ENCODE measurements around the gene GRWD1. TPM values are rescaled to one million over a fixed set of nuclear protein-coding genes. Genes with fewer than 3 reads are reported as not detected.

Gene GRWD1
- total and polyA plus RNA-seq, 2 of the 13 experiments (the other 11 are each of a cell fraction or from before 2014, with no cell fraction given) = 10.8 to 46.6 TPM

DNA sequence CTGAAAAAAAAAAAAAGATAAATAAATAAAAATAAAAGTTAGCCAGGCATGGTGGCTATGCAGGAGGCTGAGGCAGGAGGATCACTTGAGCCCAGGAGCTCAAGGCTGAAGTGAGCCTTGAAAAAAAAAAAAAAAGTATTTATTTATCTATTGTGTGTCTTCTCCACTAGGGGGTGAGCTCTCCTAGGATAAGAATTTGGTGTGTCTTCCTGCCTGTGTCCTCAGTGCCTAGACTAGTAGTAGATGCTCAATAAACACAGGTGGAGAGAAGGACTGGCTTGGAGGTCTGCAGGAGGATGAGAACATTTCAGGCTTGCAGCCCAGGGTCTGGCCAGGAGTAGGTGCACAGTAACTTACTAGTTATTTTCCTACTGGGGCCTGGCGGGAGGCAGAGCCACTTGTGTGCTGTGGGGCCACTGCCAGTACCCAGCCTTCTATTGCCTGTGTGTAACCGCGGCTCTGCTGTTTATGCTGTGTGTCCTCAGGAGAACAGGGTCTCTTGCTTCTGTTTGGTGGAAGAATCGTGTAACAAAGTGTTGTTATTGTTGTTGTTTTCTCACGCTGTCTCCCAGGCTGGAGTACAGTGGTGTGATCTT lies 60.5 kb downstream of the GRWD1 start (continued):
- TF ChIP-seq, protein P1, sequence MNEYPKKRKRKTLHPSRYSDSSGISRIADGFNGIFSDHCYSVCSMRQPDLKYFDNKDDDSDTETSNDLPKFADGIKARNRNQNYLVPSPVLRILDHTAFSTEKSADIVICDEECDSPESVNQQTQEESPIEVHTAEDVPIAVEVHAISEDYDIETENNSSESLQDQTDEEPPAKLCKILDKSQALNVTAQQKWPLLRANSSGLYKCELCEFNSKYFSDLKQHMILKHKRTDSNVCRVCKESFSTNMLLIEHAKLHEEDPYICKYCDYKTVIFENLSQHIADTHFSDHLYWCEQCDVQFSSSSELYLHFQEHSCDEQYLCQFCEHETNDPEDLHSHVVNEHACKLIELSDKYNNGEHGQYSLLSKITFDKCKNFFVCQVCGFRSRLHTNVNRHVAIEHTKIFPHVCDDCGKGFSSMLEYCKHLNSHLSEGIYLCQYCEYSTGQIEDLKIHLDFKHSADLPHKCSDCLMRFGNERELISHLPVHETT (CRISPR knock-in tag; conservative IDR thresholded peaks at IDR 0.05) = no peak
- no peak for TF ChIP-seq RAD51 (IDR thresholded peaks at IDR 0.05; ENCODE audit: borderline replicate concordance)
- TF ChIP-seq, protein P2, sequence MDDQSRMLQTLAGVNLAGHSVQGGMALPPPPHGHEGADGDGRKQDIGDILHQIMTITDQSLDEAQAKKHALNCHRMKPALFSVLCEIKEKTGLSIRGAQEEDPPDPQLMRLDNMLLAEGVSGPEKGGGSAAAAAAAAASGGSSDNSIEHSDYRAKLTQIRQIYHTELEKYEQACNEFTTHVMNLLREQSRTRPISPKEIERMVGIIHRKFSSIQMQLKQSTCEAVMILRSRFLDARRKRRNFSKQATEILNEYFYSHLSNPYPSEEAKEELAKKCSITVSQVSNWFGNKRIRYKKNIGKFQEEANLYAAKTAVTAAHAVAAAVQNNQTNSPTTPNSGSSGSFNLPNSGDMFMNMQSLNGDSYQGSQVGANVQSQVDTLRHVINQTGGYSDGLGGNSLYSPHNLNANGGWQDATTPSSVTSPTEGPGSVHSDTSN (CRISPR knock-in tag; IDR thresholded peaks at IDR 0.05; ENCODE audit: borderline replicate concordance) = no peak
- TF ChIP-seq ZNF569 (CRISPR knock-in tag; IDR thresholded peaks at IDR 0.05; ENCODE audit: borderline replicate concordance) = no peak
- TF ChIP-seq IRF2 (CRISPR knock-in tag; IDR thresholded peaks at IDR 0.05) = no peak

Other genes starting within 250 kb of the GRWD1 start
- 19.2 and 22.6 TPM in 2 replicates for gene CARD8, start 190.1 kb upstream of the GRWD1 start, total RNA-seq (2016; rRNA removed; fragmentation: Illumina TruSeq; extraction: Trizol)
- 12.6 and 15.0 TPM in 2 replicates for gene CARD8, start 190.1 kb upstream of the GRWD1 start, polyA plus RNA-seq (2011; rRNA removed)
- 13.3 and 18.0 TPM in 2 replicates for gene ZNF114, start 175.9 kb upstream of the GRWD1 start, total RNA-seq (2016; rRNA removed; fragmentation: Illumina TruSeq; extraction: Trizol)
- gene ZNF114, start 175.9 kb upstream of the GRWD1 start, polyA plus RNA-seq (2011; rRNA removed) = 2.1 and 3.4 TPM in 2 replicates
- gene EMP3, start 120.4 kb upstream of the GRWD1 start, total RNA-seq (2016; rRNA removed; fragmentation: Illumina TruSeq; extraction: Trizol) = 1.6 and 2.2 TPM in 2 replicates
- gene EMP3, start 120.4 kb upstream of the GRWD1 start, polyA plus RNA-seq (2011; rRNA removed) = 7.8 and 9.4 TPM in 2 replicates
- gene TMEM143, start 82.0 kb upstream of the GRWD1 start, total RNA-seq (2016; rRNA removed; fragmentation: Illumina TruSeq; extraction: Trizol) = 4.7 and 7.7 TPM in 2 replicates
- 10.8 and 11.3 TPM in 2 replicates for gene TMEM143, start 82.0 kb upstream of the GRWD1 start, polyA plus RNA-seq (2011; rRNA removed)
- gene SYNGR4, start 81.6 kb upstream of the GRWD1 start, total RNA-seq (2016; rRNA removed; fragmentation: Illumina TruSeq; extraction: Trizol) = not detected in 2 replicates
- not detected in 2 replicates for gene SYNGR4, start 81.6 kb upstream of the GRWD1 start, polyA plus RNA-seq (2011; rRNA removed)
- 70.8 and 134 TPM in 2 replicates for gene KDELR1, start 54.4 kb upstream of the GRWD1 start, total RNA-seq (2016; rRNA removed; fragmentation: Illumina TruSeq; extraction: Trizol)
- gene KDELR1, start 54.4 kb upstream of the GRWD1 start, polyA plus RNA-seq (2011; rRNA removed) = 185 and 212 TPM in 2 replicates
- 0.02 TPM in 1 of 2 replicates, not detected in the other for gene GRIN2D, start 52.3 kb upstream of the GRWD1 start, total RNA-seq (2016; rRNA removed; fragmentation: Illumina TruSeq; extraction: Trizol)
- gene GRIN2D, start 52.3 kb upstream of the GRWD1 start, polyA plus RNA-seq (2011; rRNA removed) = 0.08 and 0.13 TPM in 2 replicates
- gene KCNJ14, start 9.6 kb downstream of the GRWD1 start, total RNA-seq (2016; rRNA removed; fragmentation: Illumina TruSeq; extraction: Trizol) = 0.17 and 0.20 TPM in 2 replicates
- 0.46 and 0.51 TPM in 2 replicates for gene KCNJ14, start 9.6 kb downstream of the GRWD1 start, polyA plus RNA-seq (2011; rRNA removed)
- gene CYTH2, start 23.4 kb downstream of the GRWD1 start, total RNA-seq (2016; rRNA removed; fragmentation: Illumina TruSeq; extraction: Trizol) = 9.6 and 16.5 TPM in 2 replicates
- gene CYTH2, start 23.4 kb downstream of the GRWD1 start, polyA plus RNA-seq (2011; rRNA removed) = 39.3 and 48.3 TPM in 2 replicates
- gene LMTK3, start 65.9 kb downstream of the GRWD1 start, total RNA-seq (2016; rRNA removed; fragmentation: Illumina TruSeq; extraction: Trizol) = 0.22 and 0.29 TPM in 2 replicates
- gene LMTK3, start 65.9 kb downstream of the GRWD1 start, polyA plus RNA-seq (2011; rRNA removed) = 0.18 and 0.30 TPM in 2 replicates
- not detected in 2 replicates for gene SULT2B1, start 106.2 kb downstream of the GRWD1 start, total RNA-seq (2016; rRNA removed; fragmentation: Illumina TruSeq; extraction: Trizol)
- 0.07 and 0.13 TPM in 2 replicates for gene SULT2B1, start 106.2 kb downstream of the GRWD1 start, polyA plus RNA-seq (2011; rRNA removed)
- not detected in 2 replicates for gene SPACA4, start 160.8 kb downstream of the GRWD1 start, total RNA-seq (2016; rRNA removed; fragmentation: Illumina TruSeq; extraction: Trizol)
- gene SPACA4, start 160.8 kb downstream of the GRWD1 start, polyA plus RNA-seq (2011; rRNA removed) = not detected in 2 replicates
- 0.60 TPM in 1 of 2 replicates, not detected in the other for gene FAM83E, start 169.1 kb downstream of the GRWD1 start, total RNA-seq (2016; rRNA removed; fragmentation: Illumina TruSeq; extraction: Trizol)
- gene FAM83E, start 169.1 kb downstream of the GRWD1 start, polyA plus RNA-seq (2011; rRNA removed) = 0.13 and 0.18 TPM in 2 replicates
- 1,485 and 1,498 TPM in 2 replicates for gene RPL18, start 173.2 kb downstream of the GRWD1 start, total RNA-seq (2016; rRNA removed; fragmentation: Illumina TruSeq; extraction: Trizol)
- 1,639 and 1,894 TPM in 2 replicates for gene RPL18, start 173.2 kb downstream of the GRWD1 start, polyA plus RNA-seq (2011; rRNA removed)
- gene SPHK2, start 173.5 kb downstream of the GRWD1 start, total RNA-seq (2016; rRNA removed; fragmentation: Illumina TruSeq; extraction: Trizol) = 11.1 and 14.4 TPM in 2 replicates
- gene SPHK2, start 173.5 kb downstream of the GRWD1 start, polyA plus RNA-seq (2011; rRNA removed) = 2.9 and 4.5 TPM in 2 replicates
- 5.5 and 5.8 TPM in 2 replicates for gene DBP, start 191.4 kb downstream of the GRWD1 start, total RNA-seq (2016; rRNA removed; fragmentation: Illumina TruSeq; extraction: Trizol)
- 1.7 and 2.1 TPM in 2 replicates for gene DBP, start 191.4 kb downstream of the GRWD1 start, polyA plus RNA-seq (2011; rRNA removed)
- gene CA11, start 200.2 kb downstream of the GRWD1 start, total RNA-seq (2016; rRNA removed; fragmentation: Illumina TruSeq; extraction: Trizol) = 0.24 and 0.58 TPM in 2 replicates
- 0.41 and 1.4 TPM in 2 replicates for gene CA11, start 200.2 kb downstream of the GRWD1 start, polyA plus RNA-seq (2011; rRNA removed)
- gene NTN5, start 227.0 kb downstream of the GRWD1 start, total RNA-seq (2016; rRNA removed; fragmentation: Illumina TruSeq; extraction: Trizol) = not detected in 2 replicates
- gene NTN5, start 227.0 kb downstream of the GRWD1 start, polyA plus RNA-seq (2011; rRNA removed) = 0.03 and 0.05 TPM in 2 replicates
- gene FUT2, start 250.0 kb downstream of the GRWD1 start, total RNA-seq (2016; rRNA removed; fragmentation: Illumina TruSeq; extraction: Trizol) = 0.07 TPM in 1 of 2 replicates, not detected in the other
- gene FUT2, start 250.0 kb downstream of the GRWD1 start, polyA plus RNA-seq (2011; rRNA removed) = 0.10 TPM in 1 of 2 replicates, not detected in the other

Data from HepG2 (cell line).